GM12878 (cell line): Measurements from ENCODE around the gene NF1.

Source experiments
- BCL11A ChIP-seq: IDR thresholded peaks from 2 replicates; pipeline ENCODE4 v1.6.1; 2011; ENCODE audit warnings: low read depth, low read length
- CBX5 ChIP-seq: sonication (generic); IDR thresholded peaks from 2 replicates; pipeline ENCODE4 v1.6.1; 2016; ENCODE audit warnings: low read depth, moderate library complexity, mild to moderate bottlenecking, inconsistent platforms
- EP300 ChIP-seq, 2 experiments: fragments of 150-350 bp in 1 of 2; IDR thresholded peaks; 2 replicates each; pipeline ENCODE4 v1.6.1; 2011 to 2012; ENCODE audit warnings: low read depth in 2 of 2, low read length in 2 of 2, borderline replicate concordance in 1 of 2, improper control_type of control experiment in 1 of 2, inconsistent platforms in 1 of 2; ENCODE audit not compliant: control insufficient read depth in 1 of 2
- GABPA ChIP-seq: IDR thresholded peaks from 2 replicates; pipeline ENCODE4 v1.6.1; 2014; ENCODE audit warnings: antibody characterized with exemption, low read depth, mild to moderate bottlenecking, inconsistent platforms
- KDM1A ChIP-seq: fragments of 200-600 bp; sonication (generic); IDR thresholded peaks from 2 replicates; pipeline ENCODE4 v1.6.1; 2016; ENCODE audit warnings: borderline replicate concordance
- MXI1 ChIP-seq: fragments of 150-350 bp; IDR thresholded peaks from 2 replicates; pipeline ENCODE4 v1.6.1; 2011; ENCODE audit warnings: low read depth, mild to moderate bottlenecking, inconsistent platforms, low read length, improper control_type of control experiment
- NR2C1 ChIP-seq: fragments of 450-650 bp; IDR thresholded peaks from 2 replicates; pipeline ENCODE4 v1.6.1; 2017; ENCODE audit warnings: antibody characterized with exemption, mild to moderate bottlenecking, moderate library complexity
- NR2C2 ChIP-seq: IDR thresholded peaks from 2 replicates; pipeline ENCODE4 v1.6.1; 2011; ENCODE audit warnings: borderline replicate concordance, low read depth; ENCODE audit not compliant: control insufficient read depth, insufficient read length
- POLR2AphosphoS5 ChIP-seq: IDR thresholded peaks from 2 replicates; pipeline ENCODE4 v1.6.1; 2011; ENCODE audit warnings: mild to moderate bottlenecking, low read length, inconsistent platforms
- TBL1XR1 ChIP-seq: IDR thresholded peaks from 2 replicates; pipeline ENCODE4 v1.6.1; 2012; ENCODE audit warnings: low read depth, low read length, improper control_type of control experiment
- ZNF207 ChIP-seq: fragments of 450-650 bp; IDR thresholded peaks from 2 replicates; pipeline ENCODE4 v1.6.1; 2014; ENCODE audit warnings: antibody characterized with exemption, mild to moderate bottlenecking, borderline replicate concordance
- TF ChIP-seq, protein P1 (sequence below), 3 experiments: IDR thresholded peaks in 2 of 3; conservative IDR thresholded peaks in 1 of 3; 2 replicates each; pipeline ENCODE4 v1.5.1; 2011; ENCODE audit warnings: low read depth in 3 of 3, low read length in 3 of 3, mild to moderate bottlenecking in 3 of 3, control low read depth in 2 of 3, moderate library complexity in 2 of 3, inconsistent platforms in 1 of 3, mixed read lengths in 1 of 3; ENCODE audit not compliant: control insufficient read depth in 2 of 3, insufficient read depth in 1 of 3; ENCODE audit errors: extremely low read depth in 1 of 3

DNA sequence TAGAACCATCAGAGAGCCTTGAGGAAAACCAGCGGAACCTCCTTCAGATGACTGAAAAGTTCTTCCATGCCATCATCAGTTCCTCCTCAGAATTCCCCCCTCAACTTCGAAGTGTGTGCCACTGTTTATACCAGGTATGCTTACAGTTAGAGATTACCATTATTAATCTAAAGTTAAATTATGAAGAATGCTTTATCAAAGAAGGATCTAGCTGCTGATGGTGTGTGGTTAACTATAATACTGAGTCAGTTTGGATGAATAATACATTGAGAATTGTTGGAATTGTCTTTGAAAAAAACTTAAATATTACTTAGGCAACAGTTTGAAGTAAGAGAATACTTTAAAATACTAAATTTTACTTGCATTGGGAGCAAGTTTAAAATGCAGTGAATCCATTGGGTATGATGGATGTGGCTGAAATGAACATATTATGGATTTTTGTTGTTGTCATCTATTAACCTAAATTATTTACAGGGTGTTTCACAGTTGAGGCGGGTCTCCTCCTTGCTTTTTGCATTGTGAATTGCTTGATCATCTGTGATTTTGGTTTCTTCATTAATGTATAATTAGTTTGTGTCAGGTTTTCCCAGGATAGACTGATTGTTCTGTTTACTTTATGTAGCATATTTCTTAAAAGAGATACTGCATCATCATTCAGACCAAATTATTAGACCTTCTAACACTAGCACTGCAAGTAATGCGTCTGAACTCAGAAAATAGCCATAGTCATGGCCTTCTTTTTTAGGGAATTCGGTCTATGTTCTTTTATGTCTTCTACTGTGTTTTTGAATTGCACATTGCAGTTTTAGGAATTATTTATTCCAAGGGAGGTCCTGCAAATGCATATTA is 154.4 kb downstream of the NF1 start:
- TF ChIP-seq, protein P1, sequence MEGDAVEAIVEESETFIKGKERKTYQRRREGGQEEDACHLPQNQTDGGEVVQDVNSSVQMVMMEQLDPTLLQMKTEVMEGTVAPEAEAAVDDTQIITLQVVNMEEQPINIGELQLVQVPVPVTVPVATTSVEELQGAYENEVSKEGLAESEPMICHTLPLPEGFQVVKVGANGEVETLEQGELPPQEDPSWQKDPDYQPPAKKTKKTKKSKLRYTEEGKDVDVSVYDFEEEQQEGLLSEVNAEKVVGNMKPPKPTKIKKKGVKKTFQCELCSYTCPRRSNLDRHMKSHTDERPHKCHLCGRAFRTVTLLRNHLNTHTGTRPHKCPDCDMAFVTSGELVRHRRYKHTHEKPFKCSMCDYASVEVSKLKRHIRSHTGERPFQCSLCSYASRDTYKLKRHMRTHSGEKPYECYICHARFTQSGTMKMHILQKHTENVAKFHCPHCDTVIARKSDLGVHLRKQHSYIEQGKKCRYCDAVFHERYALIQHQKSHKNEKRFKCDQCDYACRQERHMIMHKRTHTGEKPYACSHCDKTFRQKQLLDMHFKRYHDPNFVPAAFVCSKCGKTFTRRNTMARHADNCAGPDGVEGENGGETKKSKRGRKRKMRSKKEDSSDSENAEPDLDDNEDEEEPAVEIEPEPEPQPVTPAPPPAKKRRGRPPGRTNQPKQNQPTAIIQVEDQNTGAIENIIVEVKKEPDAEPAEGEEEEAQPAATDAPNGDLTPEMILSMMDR (IDR thresholded peaks at IDR 0.05 in 2 of 3, conservative IDR thresholded peaks at IDR 0.05 in 1 of 3; ENCODE audit: control insufficient read depth in 2 of 3, extremely low read depth in 1 of 3, insufficient read depth in 1 of 3, low read depth in 3 of 3, low read length in 3 of 3) = no peak
- TF ChIP-seq EP300 (IDR thresholded peaks at IDR 0.05; ENCODE audit: borderline replicate concordance in 1 of 2, control insufficient read depth in 1 of 2, low read depth in 2 of 2, low read length in 2 of 2) (no peak), MXI1 (no peak), BCL11A (no peak), KDM1A (no peak), ZNF207 (no peak), NR2C2 (no peak), GABPA (no peak), POLR2AphosphoS5 (no peak), NR2C1 (no peak), TBL1XR1 (no peak), CBX5 (no peak)
